HEK293 (cell line): Measurements from ENCODE around the gene ACADM.
A peak's percentile ranks its signal among the peaks of the same experiment; 100 is the strongest.

Experiments used
- CTCF ChIA-PET: fragments of 350-600 bp; formaldehyde crosslinking; extraction: SDS; loops from one replicate; lab custom pipeline; 2021; ENCODE audit warnings: antibody characterized with exemption; lab: Yijun Ruan, JAX
- POLR2A ChIA-PET: fragments of 300-600 bp; formaldehyde crosslinking; extraction: SDS; loops from one replicate; lab custom pipeline; 2020; ENCODE audit warnings: antibody characterized with exemption, inconsistent platforms; lab: Yijun Ruan, JAX
- H3K27ac ChIP-seq: fragments of 200-500 bp; sonication (Bioruptor generic); 2 replicates; pipeline ENCODE4 v1.5.1; 2014; ENCODE audit warnings: low read depth, low read length, control low read depth, inconsistent platforms; ENCODE audit errors: extremely low read depth
- H3K36me3 ChIP-seq, 2 experiments: fragments of 200-500 bp in 1 of 2; sonication (Bioruptor generic) in 1 of 2; 1 replicate in 1 of 2; 2 replicates in 1 of 2; pipeline ENCODE4 v1.5.1; 2014 to 2017; ENCODE audit warnings: inconsistent platforms in 2 of 2, low read length in 2 of 2; ENCODE audit not compliant: control insufficient read depth in 2 of 2, insufficient read depth in 1 of 2
- H3K4me1 ChIP-seq: fragments of 200-500 bp; sonication (Bioruptor generic); 2 replicates; pipeline ENCODE4 v1.5.1; 2014; ENCODE audit warnings: mild to moderate bottlenecking, low read length, inconsistent platforms; ENCODE audit not compliant: control insufficient read depth, insufficient read depth
- H3K4me3 ChIP-seq: 2 replicates; pipeline ENCODE4 v1.5.1; 2011; ENCODE audit warnings: low read depth, mild to moderate bottlenecking, control low read depth, low read length, moderate library complexity
- H3K9me3 ChIP-seq: fragments of 200-500 bp; sonication (Bioruptor generic); 2 replicates; pipeline ENCODE4 v1.5.1; 2014; ENCODE audit warnings: low read depth, low read length, inconsistent platforms; ENCODE audit not compliant: control insufficient read depth, insufficient read depth
- BCL11B ChIP-seq: fragments of 450-650 bp; formaldehyde crosslinking; IDR thresholded peaks from 2 replicates; pipeline ENCODE4 v1.5.1; 2016; ENCODE audit warnings: low read depth, missing biosample characterization, missing genetic modification characterization
- MEIS1 ChIP-seq: sonication (generic); formaldehyde crosslinking; IDR thresholded peaks from 2 replicates; pipeline ENCODE4 v1.8.1; 2022; ENCODE audit warnings: missing genetic modification reagents, mild to moderate bottlenecking, borderline replicate concordance
- PRDM1 ChIP-seq: fragments of 450-650 bp; formaldehyde crosslinking; IDR thresholded peaks from 2 replicates; pipeline ENCODE4; 2016; ENCODE audit warnings: missing biosample characterization, missing genetic modification characterization
- RBAK ChIP-seq: fragments of 450-650 bp; formaldehyde crosslinking; IDR thresholded peaks from 2 replicates; pipeline ENCODE4 v1.5.1; 2016; ENCODE audit warnings: missing biosample characterization, missing genetic modification characterization
- REST ChIP-seq: fragments of 450-650 bp; formaldehyde crosslinking; IDR thresholded peaks from 2 replicates; pipeline ENCODE4 v1.5.1; 2016; ENCODE audit warnings: missing biosample characterization, missing genetic modification characterization
- SCRT1 ChIP-seq: fragments of 450-650 bp; formaldehyde crosslinking; IDR thresholded peaks from 2 replicates; pipeline ENCODE4 v1.5.1; 2016; ENCODE audit warnings: missing biosample characterization, missing genetic modification characterization, borderline replicate concordance
- SP7 ChIP-seq: fragments of 450-650 bp; formaldehyde crosslinking; IDR thresholded peaks from 2 replicates; pipeline ENCODE4 v1.5.1; 2016; ENCODE audit warnings: missing biosample characterization, missing genetic modification characterization
- ZBTB17 ChIP-seq: fragments of 450-650 bp; formaldehyde crosslinking; IDR thresholded peaks from 2 replicates; pipeline ENCODE4 v1.5.1; 2016; ENCODE audit warnings: missing biosample characterization, missing genetic modification characterization
- ZBTB20 ChIP-seq: fragments of 450-650 bp; formaldehyde crosslinking; IDR thresholded peaks from 2 replicates; pipeline ENCODE4 v1.5.1; 2016; ENCODE audit warnings: missing biosample characterization, missing genetic modification characterization
- ZBTB6 ChIP-seq: fragments of 450-650 bp; formaldehyde crosslinking; IDR thresholded peaks from 2 replicates; pipeline ENCODE4 v1.5.1; 2017; ENCODE audit warnings: missing biosample characterization, missing genetic modification characterization
- ZFHX2 ChIP-seq: fragments of 450-650 bp; formaldehyde crosslinking; conservative IDR thresholded peaks from 2 replicates; pipeline ENCODE4 v1.5.1; 2016; ENCODE audit warnings: missing biosample characterization, missing genetic modification characterization
- ZFP37 ChIP-seq: fragments of 450-650 bp; formaldehyde crosslinking; IDR thresholded peaks from 2 replicates; pipeline ENCODE4 v1.5.1; 2016; ENCODE audit warnings: missing biosample characterization, missing genetic modification characterization
- ZFP69B ChIP-seq: fragments of 450-650 bp; formaldehyde crosslinking; IDR thresholded peaks from 2 replicates; pipeline ENCODE4 v1.5.1; 2016; ENCODE audit warnings: missing biosample characterization, missing genetic modification characterization
- ZNF138 ChIP-seq: fragments of 450-650 bp; formaldehyde crosslinking; IDR thresholded peaks from 2 replicates; pipeline ENCODE4 v1.5.1; 2016; ENCODE audit warnings: missing biosample characterization, missing genetic modification characterization, borderline replicate concordance
- ZNF248 ChIP-seq: fragments of 450-650 bp; formaldehyde crosslinking; IDR thresholded peaks from 2 replicates; pipeline ENCODE4 v1.5.1; 2017; ENCODE audit warnings: missing biosample characterization, missing genetic modification characterization
- ZNF324 ChIP-seq: fragments of 450-650 bp; formaldehyde crosslinking; IDR thresholded peaks from 2 replicates; pipeline ENCODE4 v1.5.1; 2016; ENCODE audit warnings: missing biosample characterization, missing genetic modification characterization
- ZNF501 ChIP-seq: fragments of 450-650 bp; formaldehyde crosslinking; IDR thresholded peaks from 2 replicates; pipeline ENCODE4 v1.5.1; 2016; ENCODE audit warnings: missing biosample characterization, missing genetic modification characterization
- ZNF561 ChIP-seq: fragments of 450-650 bp; IDR thresholded peaks from 2 replicates; pipeline ENCODE4 v1.5.1; 2018; ENCODE audit warnings: missing biosample characterization, missing genetic modification characterization, borderline replicate concordance
- ZNF747 ChIP-seq: fragments of 450-650 bp; formaldehyde crosslinking; IDR thresholded peaks from 2 replicates; pipeline ENCODE4 v1.5.1; 2016; ENCODE audit warnings: missing biosample characterization, missing genetic modification characterization
- ZNF76 ChIP-seq: fragments of 450-650 bp; formaldehyde crosslinking; IDR thresholded peaks from 2 replicates; pipeline ENCODE4; 2016; ENCODE audit warnings: low read depth, missing biosample characterization, missing genetic modification characterization, borderline replicate concordance
- ZSCAN16 ChIP-seq: fragments of 450-650 bp; formaldehyde crosslinking; IDR thresholded peaks from 2 replicates; pipeline ENCODE4 v1.5.1; 2016; ENCODE audit warnings: missing biosample characterization, missing genetic modification characterization
- TF ChIP-seq, protein P1 (sequence below): fragments of 450-650 bp; formaldehyde crosslinking; IDR thresholded peaks from 2 replicates; pipeline ENCODE4 v1.5.1; 2016; ENCODE audit warnings: missing biosample characterization, missing genetic modification characterization
- TF ChIP-seq, protein P2 (sequence below): fragments of 450-650 bp; formaldehyde crosslinking; IDR thresholded peaks from 2 replicates; pipeline ENCODE4 v1.5.1; 2016; ENCODE audit warnings: missing biosample characterization, missing genetic modification characterization

Gene ACADM

DNA sequence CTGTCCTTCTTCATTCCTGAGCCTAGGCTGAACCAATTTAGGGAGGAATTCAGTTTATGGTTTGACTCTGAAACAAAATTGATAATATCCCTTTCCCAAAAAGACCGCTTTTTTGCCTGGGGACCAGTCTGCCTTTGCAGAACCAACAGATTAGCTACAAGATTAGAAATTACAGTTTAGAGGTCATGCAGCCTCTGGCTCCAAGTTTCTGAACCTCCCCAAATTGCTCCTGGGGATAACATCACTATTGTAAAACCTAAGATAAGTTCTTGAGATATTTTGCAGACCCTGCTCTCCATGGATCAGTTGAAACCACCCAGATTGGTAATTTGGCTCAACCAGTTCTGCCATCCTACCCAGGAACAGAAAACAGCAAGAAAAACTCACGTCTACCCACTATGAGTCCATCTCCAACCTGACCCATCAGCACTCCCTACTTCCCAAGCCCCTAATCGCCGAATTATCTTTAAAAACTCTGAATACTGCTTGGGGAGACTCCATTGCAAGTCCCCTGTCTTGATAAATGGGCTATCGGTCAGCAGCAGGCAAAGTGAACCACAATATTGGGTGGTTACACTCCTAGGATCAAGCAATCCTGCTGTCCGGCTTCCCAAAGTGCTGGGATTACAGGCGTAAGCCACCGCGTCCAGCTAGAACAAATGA is 60.9 kb downstream of the ACADM start:
- CTCF ChIA-PET = no interaction called here
- Histone ChIP-seq H3K36me3 (peaks cover 10 to 36% of the 10 kb centered on the region in 2 experiments; a peak in 2 of 3 replicates), H3K4me1 (no peaks in the 10 kb centered on the region), H3K4me3 (peak overlapping the region; percentile 79), H3K9me3 (no peaks in the 10 kb centered on the region), H3K27ac (peak overlapping the region; percentile 39; the same call in 1 of the 2 replicates)
- POLR2A ChIA-PET = interaction anchor here (0.6 to 1.7 kb wide), 11 partner anchors 8 to 57 kb away, joined by 3 to 10 read pairs (median 4); no protein-coding TSS in a partner anchor
- TF ChIP-seq, protein P1, sequence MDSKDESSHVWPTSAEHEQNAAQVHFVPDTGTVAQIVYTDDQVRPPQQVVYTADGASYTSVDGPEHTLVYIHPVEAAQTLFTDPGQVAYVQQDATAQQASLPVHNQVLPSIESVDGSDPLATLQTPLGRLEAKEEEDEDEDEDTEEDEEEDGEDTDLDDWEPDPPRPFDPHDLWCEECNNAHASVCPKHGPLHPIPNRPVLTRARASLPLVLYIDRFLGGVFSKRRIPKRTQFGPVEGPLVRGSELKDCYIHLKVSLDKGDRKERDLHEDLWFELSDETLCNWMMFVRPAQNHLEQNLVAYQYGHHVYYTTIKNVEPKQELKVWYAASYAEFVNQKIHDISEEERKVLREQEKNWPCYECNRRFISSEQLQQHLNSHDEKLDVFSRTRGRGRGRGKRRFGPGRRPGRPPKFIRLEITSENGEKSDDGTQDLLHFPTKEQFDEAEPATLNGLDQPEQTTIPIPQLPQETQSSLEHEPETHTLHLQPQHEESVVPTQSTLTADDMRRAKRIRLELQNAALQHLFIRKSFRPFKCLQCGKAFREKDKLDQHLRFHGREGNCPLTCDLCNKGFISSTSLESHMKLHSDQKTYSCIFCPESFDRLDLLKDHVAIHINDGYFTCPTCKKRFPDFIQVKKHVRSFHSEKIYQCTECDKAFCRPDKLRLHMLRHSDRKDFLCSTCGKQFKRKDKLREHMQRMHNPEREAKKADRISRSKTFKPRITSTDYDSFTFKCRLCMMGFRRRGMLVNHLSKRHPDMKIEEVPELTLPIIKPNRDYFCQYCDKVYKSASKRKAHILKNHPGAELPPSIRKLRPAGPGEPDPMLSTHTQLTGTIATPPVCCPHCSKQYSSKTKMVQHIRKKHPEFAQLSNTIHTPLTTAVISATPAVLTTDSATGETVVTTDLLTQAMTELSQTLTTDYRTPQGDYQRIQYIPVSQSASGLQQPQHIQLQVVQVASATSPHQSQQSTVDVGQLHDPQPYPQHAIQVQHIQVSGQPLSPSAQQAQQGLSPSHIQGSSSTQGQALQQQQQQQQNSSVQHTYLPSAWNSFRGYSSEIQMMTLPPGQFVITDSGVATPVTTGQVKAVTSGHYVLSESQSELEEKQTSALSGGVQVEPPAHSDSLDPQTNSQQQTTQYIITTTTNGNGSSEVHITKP (tag by site-specific recombination) = peak; percentile 14; the same call in 1 of the 2 replicates
- TF ChIP-seq ZNF248 (no peak), ZBTB17 (tag by site-specific recombination) (peak; percentile 85), ZNF76 (tag by site-specific recombination) (0 out of 2 replicates have a peak, but pooled peaks have one; percentile 8), ZNF138 (no peak)

DNA sequence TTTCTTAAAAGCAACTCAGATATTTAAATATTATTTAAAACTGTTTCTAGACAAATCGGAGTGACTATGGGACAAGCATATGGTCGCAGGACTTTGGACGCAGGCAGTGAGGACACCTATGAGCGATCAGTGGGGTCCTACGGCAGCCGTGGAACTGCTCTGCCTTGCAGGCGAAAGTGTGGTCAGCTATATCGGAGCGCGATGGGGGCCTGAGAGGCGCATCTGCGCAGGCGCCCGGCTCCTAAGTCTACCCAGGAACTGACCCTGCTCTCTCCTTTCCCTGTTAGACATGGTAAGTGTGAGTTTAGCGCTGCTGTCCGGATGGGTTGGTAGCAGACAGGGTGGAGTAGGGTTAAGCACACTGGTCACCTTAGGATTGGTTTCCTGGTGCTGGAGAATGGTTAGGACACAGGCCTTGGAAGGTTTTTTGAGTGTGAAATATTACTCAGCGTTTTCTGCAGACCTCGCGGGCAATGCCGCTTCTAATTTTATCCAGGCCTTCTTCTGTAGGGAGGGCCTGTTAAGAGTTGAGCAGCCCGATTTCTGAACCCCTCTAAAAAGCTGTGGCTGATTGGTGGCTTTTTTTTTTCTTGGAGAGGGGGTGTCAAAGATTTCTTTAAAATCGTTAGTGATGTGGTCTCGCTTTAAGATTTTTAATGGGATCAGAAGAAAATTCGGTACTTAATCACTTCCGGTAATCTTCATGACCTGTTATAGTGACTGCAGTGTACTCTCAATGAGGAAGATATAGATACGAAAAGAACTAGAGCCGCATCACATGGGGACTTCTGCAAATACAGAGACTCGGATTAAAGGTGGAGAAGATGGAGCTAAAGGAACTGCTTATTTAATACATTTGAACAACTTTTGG is 61.7 kb downstream of the ACADM start, which contains the start of gene RABGGTB:
TSS of gene RABGGTB (plus strand) at position 274 of the 871 bp plus-strand sequence. CDS start at position 290, 16 bp downstream.
- ChIA-PET CTCF (no interaction called here), POLR2A (interaction anchor here (0.6 to 1.7 kb wide), 12 partner anchors 9 to 58 kb away, joined by 3 to 10 read pairs (median 4); partner anchors contain the start of gene MSH4)
- Histone ChIP-seq H3K4me3 (peak within 1 kb of the TSS; percentile 79), H3K4me1 (no peaks in the 10 kb centered on the region), H3K36me3 (peaks cover 18 to 43% of the 10 kb centered on the region in 2 experiments), H3K27ac (peak within 1 kb of the TSS; percentile 50), H3K9me3 (no peaks in the 10 kb centered on the region)
- TF ChIP-seq, protein P2, sequence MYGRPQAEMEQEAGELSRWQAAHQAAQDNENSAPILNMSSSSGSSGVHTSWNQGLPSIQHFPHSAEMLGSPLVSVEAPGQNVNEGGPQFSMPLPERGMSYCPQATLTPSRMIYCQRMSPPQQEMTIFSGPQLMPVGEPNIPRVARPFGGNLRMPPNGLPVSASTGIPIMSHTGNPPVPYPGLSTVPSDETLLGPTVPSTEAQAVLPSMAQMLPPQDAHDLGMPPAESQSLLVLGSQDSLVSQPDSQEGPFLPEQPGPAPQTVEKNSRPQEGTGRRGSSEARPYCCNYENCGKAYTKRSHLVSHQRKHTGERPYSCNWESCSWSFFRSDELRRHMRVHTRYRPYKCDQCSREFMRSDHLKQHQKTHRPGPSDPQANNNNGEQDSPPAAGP (tag by site-specific recombination) = 0 out of 2 replicates have a peak, but pooled peaks have one; percentile 14
- no peak for TF ChIP-seq RBAK (tag by site-specific recombination)
- TF ChIP-seq BCL11B = no peak
- TF ChIP-seq ZFP69B (tag by site-specific recombination) = peak; percentile 26; the same call in 1 of the 2 replicates
- peak; percentile 71; the same call in 1 of the 2 replicates for TF ChIP-seq ZFP37 (tag by site-specific recombination)
- no peak for TF ChIP-seq ZSCAN16 (tag by site-specific recombination)
- peak; percentile 76 for TF ChIP-seq REST (tag by site-specific recombination)
- TF ChIP-seq ZNF76 (tag by site-specific recombination) = 0 out of 2 replicates have a peak, but pooled peaks have one; percentile 10
- peak; percentile 32; the same call in 1 of the 2 replicates for TF ChIP-seq ZBTB6
- no peak for TF ChIP-seq MEIS1
- TF ChIP-seq PRDM1 (tag by site-specific recombination) = 0 out of 2 replicates have a peak, but pooled peaks have one; percentile 37
- peak; percentile 69; the same call in 1 of the 2 replicates for TF ChIP-seq SP7 (tag by site-specific recombination)
- TF ChIP-seq ZFHX2 = no peak
- TF ChIP-seq ZNF747 (tag by site-specific recombination) = no peak
- no peak for TF ChIP-seq SCRT1 (tag by site-specific recombination)
- TF ChIP-seq ZNF501 (tag by site-specific recombination) = peak; percentile 83; the same call in 1 of the 2 replicates
- no peak for TF ChIP-seq ZBTB20 (tag by site-specific recombination)
- TF ChIP-seq ZNF561 (tag by site-specific recombination) = no peak; the same call in 1 of the 2 replicates
- no peak for TF ChIP-seq ZNF324
